T-helper 2 cell treated with Interferon-gamma antibody and Interleukin-4, amounts not matched to agents 5 μg/mL and 100 μg/mL, for 36 hours (primary cell): ENCODE measurements around the gene MIPOL1.
"Not testable (repeated sequence)": the region's sequence is repeated elsewhere in the genome, so short reads cannot be mapped to it uniquely, and the experiment has no call there.

Experiments used
- DNase-seq: peaks from one replicate; pipeline ENCODE4 v3.0.0; 2021; ENCODE audit warnings: low spot score
- H3K27ac Mint-ChIP-seq: one replicate; pipeline ENCODE4 v1.8.0; 2021; ENCODE audit warnings: mild to moderate bottlenecking, mixed read lengths
- H3K27me3 Mint-ChIP-seq: one replicate; pipeline ENCODE4 v1.8.0; 2021; ENCODE audit warnings: low read depth, mixed read lengths
- H3K36me3 Mint-ChIP-seq: one replicate; pipeline ENCODE4 v1.8.0; 2021; ENCODE audit warnings: low read depth, mixed read lengths
- H3K4me1 Mint-ChIP-seq: one replicate; pipeline ENCODE4 v1.8.0; 2021; ENCODE audit warnings: low read depth, mixed read lengths
- H3K4me3 Mint-ChIP-seq: one replicate; pipeline ENCODE4 v1.8.0; 2022; ENCODE audit warnings: mild to moderate bottlenecking, moderate library complexity, mixed read lengths
- H3K9me3 Mint-ChIP-seq: one replicate; pipeline ENCODE4 v1.8.0; 2021; ENCODE audit warnings: mixed read lengths

Gene MIPOL1

DNA sequence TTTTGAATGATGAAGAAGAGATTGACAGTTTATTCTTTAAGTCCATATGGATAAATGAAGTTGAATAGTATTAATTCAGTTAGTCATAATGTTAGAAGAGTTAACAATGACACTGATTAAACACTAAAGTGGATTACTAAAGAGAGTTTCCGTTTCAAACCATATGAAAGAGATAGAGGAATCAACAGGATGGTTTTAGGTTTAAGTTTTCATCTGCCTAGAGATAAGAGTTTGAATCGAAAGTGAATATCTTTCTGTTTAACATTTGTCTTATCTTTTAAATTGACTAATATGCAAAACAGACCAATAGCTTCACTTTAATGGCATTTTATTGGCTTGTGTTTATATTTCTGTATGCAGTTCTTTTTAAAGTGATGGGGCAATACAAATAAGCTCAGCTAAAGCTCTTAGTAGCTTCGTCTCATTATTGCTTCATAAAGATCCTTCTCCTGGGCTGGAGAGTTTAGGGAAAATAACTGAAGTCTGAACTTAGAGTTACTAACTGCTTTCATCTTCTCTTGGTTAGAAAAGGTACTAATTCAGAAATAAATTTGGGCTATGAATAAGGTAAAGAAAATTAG lies 66.0 kb downstream of the MIPOL1 start:
- no peaks in the 10 kb centered on the region for H3K27me3 Mint-ChIP-seq

GRCh38 chr14:37268788-37269187 lies 71.1 kb downstream of the MIPOL1 start:
- H3K4me1 Mint-ChIP-seq: no peaks in the 10 kb centered on the region
- H3K36me3 Mint-ChIP-seq: no peaks in the 10 kb centered on the region
- H3K27me3 Mint-ChIP-seq: no peaks in the 10 kb centered on the region
- no peak overlapping the region for H3K27ac Mint-ChIP-seq
- no peak for DNase-seq
- no peak overlapping the region for H3K4me3 Mint-ChIP-seq
- H3K9me3 Mint-ChIP-seq: no peaks in the 10 kb centered on the region

More for the DNA sequence above, 66.0 kb downstream of the MIPOL1 start:
- DNase-seq: no peak
- Mint-ChIP-seq H3K4me3 (no peak overlapping the region), H3K36me3 (no peaks in the 10 kb centered on the region), H3K9me3 (no peaks in the 10 kb centered on the region), H3K27ac (no peak overlapping the region), H3K4me1 (no peaks in the 10 kb centered on the region)

DNA sequence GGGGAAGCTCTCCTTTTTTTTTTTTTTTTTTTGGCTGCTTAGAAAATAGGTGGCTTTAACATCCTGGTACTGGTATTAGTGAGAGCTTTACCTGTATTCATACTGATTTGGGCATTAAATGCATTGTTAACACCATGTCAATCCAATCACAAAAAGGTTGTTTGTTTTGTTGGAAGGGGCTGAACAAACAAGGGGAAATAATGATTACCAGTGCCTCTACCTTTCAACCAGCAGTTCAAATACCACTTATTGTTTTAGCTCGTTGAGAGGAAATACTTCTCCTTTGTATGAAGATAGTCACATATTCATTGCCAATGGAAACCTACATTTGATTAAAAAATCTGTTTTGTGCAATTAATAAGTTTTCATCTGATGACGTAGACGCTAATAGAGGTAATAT lies 72.9 kb downstream of the MIPOL1 start:
- no peaks in the 10 kb centered on the region for H3K4me1 Mint-ChIP-seq
- no peak for DNase-seq
- H3K27ac Mint-ChIP-seq: no peak overlapping the region
- H3K9me3 Mint-ChIP-seq: no peaks in the 10 kb centered on the region
- H3K4me3 Mint-ChIP-seq: no peak overlapping the region
- H3K36me3 Mint-ChIP-seq: no peaks in the 10 kb centered on the region
- H3K27me3 Mint-ChIP-seq: no peaks in the 10 kb centered on the region

DNA sequence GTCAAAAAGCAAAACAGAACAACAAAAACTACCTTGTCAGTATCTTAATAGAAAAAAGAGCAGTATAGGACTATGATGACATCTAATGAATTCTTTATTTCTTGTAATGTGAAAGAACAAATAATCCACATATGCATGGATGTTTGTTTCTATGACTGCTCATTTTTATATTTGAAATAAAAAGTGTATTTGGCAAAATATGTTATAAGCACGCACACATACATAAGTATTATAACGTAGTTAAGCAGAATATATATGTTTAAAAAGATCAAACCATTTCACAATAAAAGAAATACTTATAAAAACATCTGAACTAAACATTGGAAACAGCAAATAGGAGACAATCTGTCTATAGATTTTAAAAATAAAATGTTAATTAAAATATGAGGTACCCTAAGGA lies 74.8 kb downstream of the MIPOL1 start:
- H3K27ac Mint-ChIP-seq: no peak overlapping the region
- no peaks in the 10 kb centered on the region for H3K27me3 Mint-ChIP-seq
- H3K9me3 Mint-ChIP-seq: no peaks in the 10 kb centered on the region
- H3K36me3 Mint-ChIP-seq: no peaks in the 10 kb centered on the region
- no peaks in the 10 kb centered on the region for H3K4me1 Mint-ChIP-seq
- no peak for DNase-seq
- no peak overlapping the region for H3K4me3 Mint-ChIP-seq

- H3K9me3 Mint-ChIP-seq: no peaks in the 10 kb centered on the region
- H3K27me3 Mint-ChIP-seq: no peaks in the 10 kb centered on the region
- H3K27ac Mint-ChIP-seq: no peak overlapping the region
Measured at GRCh38 chr14:37274652-37275051, 76.9 kb downstream of the MIPOL1 start.

DNA sequence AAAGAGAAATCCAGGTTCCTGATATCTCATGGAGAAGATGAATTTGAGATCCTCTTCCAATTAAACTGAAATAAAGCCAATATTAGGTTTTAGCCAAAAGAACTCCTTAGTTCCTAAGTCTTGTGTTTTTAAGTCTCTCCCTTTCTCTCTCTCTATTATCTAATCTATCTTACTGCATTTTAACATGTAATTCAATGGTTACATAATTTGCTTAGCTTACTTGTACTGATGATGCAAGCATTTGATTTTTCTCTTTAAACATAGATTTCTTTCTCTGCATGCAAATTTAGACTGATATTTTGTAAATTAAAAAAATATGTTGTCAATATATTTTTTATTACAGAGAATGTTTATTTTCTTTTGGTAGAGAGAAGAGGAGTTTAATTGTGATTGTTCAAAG lies 78.2 kb downstream of the MIPOL1 start:
- Mint-ChIP-seq H3K4me1 (no peaks in the 10 kb centered on the region), H3K27me3 (no peaks in the 10 kb centered on the region), H3K36me3 (no peaks in the 10 kb centered on the region)

More at GRCh38 chr14:37274652-37275051, 76.9 kb downstream of the MIPOL1 start:
- no peak for DNase-seq
- H3K4me1 Mint-ChIP-seq: no peaks in the 10 kb centered on the region
- H3K36me3 Mint-ChIP-seq: no peaks in the 10 kb centered on the region
- no peak overlapping the region for H3K4me3 Mint-ChIP-seq

DNA sequence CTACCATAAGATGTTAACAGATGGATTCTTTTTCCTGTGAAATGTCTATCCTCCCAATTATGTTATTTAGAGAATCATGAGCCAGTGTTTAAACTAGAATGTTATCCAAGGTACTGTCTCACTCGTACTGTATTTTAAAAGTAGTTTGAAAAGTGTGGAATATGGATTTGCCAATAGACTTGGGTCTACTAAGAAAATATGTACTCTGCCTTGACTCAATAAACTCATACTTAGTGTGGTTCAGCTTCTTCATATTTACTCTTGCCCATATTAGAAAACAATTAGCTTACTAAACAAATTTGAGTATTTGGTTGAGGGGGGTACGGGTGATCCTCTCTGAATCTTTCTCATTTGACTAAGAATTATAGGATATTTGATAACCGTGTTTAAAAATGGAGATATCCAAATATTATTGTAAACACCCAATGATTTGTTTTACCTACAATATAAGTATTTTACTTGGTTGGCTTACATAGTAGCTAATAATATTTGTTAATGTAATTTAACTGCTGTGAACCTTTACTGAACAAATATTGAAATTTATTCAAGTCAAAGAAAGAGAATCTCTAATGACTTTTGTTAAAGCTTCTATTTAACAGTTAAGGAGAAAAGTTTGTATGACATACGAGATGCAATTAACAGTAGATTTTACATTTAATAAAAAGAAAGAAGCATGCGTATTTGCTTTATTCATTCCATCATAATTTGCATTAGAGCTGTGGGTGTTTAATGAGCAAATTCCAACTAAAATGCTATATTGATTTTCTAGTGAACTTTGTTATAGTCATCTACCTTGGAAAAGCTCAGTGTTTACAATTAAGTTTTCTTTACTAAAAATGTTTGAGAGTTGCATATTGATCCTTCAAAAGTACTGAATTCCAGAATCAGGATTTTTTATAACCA lies 81.2 kb downstream of the MIPOL1 start:
- Mint-ChIP-seq H3K27ac (no peak overlapping the region), H3K4me3 (no peak overlapping the region), H3K9me3 (no peaks in the 10 kb centered on the region), H3K4me1 (no peaks in the 10 kb centered on the region), H3K27me3 (no peaks in the 10 kb centered on the region), H3K36me3 (no peaks in the 10 kb centered on the region)
- no peak for DNase-seq

More for the DNA sequence above, 78.2 kb downstream of the MIPOL1 start:
- H3K9me3 Mint-ChIP-seq: no peaks in the 10 kb centered on the region
- no peak overlapping the region for H3K4me3 Mint-ChIP-seq
- H3K27ac Mint-ChIP-seq: no peak overlapping the region
- DNase-seq: no peak

- Mint-ChIP-seq H3K9me3 (no peaks in the 10 kb centered on the region), H3K36me3 (no peaks in the 10 kb centered on the region), H3K27ac (no peak overlapping the region)
Measured at GRCh38 chr14:37279818-37280217, 82.1 kb downstream of the MIPOL1 start.

DNA sequence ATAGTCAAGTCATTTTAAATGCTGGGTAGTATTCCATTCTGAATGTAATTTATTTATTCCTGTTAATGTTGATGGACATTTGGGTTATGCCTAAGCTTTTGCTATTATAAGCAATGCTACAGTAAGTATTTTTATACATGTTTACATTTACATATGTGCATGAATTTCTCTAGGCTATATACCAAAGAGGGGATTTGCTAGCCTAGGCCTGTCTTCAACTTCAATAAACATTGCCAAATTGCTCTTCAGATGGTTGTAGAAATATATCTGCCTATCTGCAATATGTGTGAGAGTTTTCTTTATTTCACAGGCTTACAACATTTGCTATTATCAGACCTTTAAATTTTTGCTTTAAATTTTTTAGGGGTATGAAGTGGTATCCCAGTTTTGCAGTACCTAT lies 87.0 kb downstream of the MIPOL1 start:
- Mint-ChIP-seq H3K36me3 (no peaks in the 10 kb centered on the region), H3K27me3 (no peaks in the 10 kb centered on the region), H3K9me3 (peaks cover 3% of the 10 kb centered on the region), H3K4me1 (no peaks in the 10 kb centered on the region), H3K4me3 (no peak overlapping the region), H3K27ac (no peak overlapping the region)
- DNase-seq: no peak

More at GRCh38 chr14:37279818-37280217, 82.1 kb downstream of the MIPOL1 start:
- Mint-ChIP-seq H3K27me3 (no peaks in the 10 kb centered on the region), H3K4me3 (no peak overlapping the region), H3K4me1 (no peaks in the 10 kb centered on the region)
- no peak for DNase-seq

GRCh38 chr14:37285220-37285619 lies 87.5 kb downstream of the MIPOL1 start:
- H3K27me3 Mint-ChIP-seq: no peaks in the 10 kb centered on the region
- no peaks in the 10 kb centered on the region for H3K4me1 Mint-ChIP-seq
- DNase-seq: no peak
- no peak overlapping the region for H3K4me3 Mint-ChIP-seq
- H3K36me3 Mint-ChIP-seq: no peaks in the 10 kb centered on the region
- no peak overlapping the region for H3K27ac Mint-ChIP-seq
- peaks cover 3% of the 10 kb centered on the region for H3K9me3 Mint-ChIP-seq

- Mint-ChIP-seq H3K27ac (no peak overlapping the region), H3K27me3 (no peaks in the 10 kb centered on the region), H3K4me1 (no peaks in the 10 kb centered on the region), H3K36me3 (no peaks in the 10 kb centered on the region), H3K9me3 (peaks cover 14% of the 10 kb centered on the region), H3K4me3 (no peak overlapping the region)
- no peak for DNase-seq
Measured at GRCh38 chr14:37289688-37290087, 92.0 kb downstream of the MIPOL1 start.

DNA sequence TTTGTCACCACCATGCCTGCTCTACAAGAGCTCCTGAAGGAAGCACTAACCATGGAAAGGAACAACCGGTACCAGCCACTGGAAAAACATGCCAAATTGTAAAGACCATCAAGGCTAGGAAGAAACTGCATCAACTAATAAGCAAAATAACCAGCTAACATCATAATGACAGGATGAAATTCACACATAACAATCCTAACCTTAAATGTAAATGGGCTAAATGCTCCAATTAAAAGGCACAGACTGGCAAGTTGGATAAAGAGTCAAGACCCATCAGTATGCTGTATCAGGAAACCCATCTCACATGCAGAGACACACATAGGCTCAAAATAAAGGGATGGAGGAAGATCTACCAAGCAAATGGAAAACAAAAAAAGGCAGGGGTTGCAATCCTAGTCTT lies 97.5 kb downstream of the MIPOL1 start:
- H3K9me3 Mint-ChIP-seq: peaks cover 18% of the 10 kb centered on the region
- H3K27me3 Mint-ChIP-seq, H3K36me3 Mint-ChIP-seq, H3K27ac Mint-ChIP-seq, H3K4me3 Mint-ChIP-seq, H3K4me1 Mint-ChIP-seq, DNase-seq: not testable (repeated sequence)

- Mint-ChIP-seq H3K36me3 (no peaks in the 10 kb centered on the region), H3K9me3 (peaks cover 18% of the 10 kb centered on the region), H3K27ac (no peak overlapping the region), H3K4me1 (no peaks in the 10 kb centered on the region), H3K27me3 (no peaks in the 10 kb centered on the region), H3K4me3 (no peak overlapping the region)
- DNase-seq: no peak
Measured at GRCh38 chr14:37311252-37311651, 113.5 kb downstream of the MIPOL1 start.

DNA sequence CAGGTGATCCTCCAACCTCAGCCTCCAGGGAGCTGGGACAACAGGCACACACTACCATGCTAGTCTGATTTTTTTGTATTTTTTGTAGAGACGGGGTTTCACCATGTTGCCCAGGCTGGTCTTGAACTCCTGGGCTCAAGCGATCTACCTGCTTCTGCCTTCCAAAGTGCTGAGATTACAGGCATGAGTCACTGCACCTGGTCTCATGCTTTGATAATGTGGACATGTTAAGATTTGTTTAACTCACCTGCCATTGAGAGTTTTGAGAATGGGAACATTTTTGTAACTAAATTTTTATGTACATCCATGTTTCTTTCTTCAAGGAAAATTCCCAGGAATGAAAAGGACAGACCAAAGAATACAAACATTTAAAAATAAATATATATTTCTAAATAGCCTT lies 121.2 kb downstream of the MIPOL1 start:
- Mint-ChIP-seq H3K36me3 (no peaks in the 10 kb centered on the region), H3K9me3 (peaks cover 21% of the 10 kb centered on the region), H3K27me3 (no peaks in the 10 kb centered on the region), H3K4me1 (no peaks in the 10 kb centered on the region), H3K4me3 (no peak overlapping the region), H3K27ac (no peak overlapping the region)
- DNase-seq: no peak
